ENCODE measurements around the gene PHACTR4.

- peak; percentile 37 to 55 (median 40) for TF ChIP-seq CTCF (IDR thresholded peaks at IDR 0.05)
- TF ChIP-seq POLR2A (IDR thresholded peaks at IDR 0.05) = no peak
- no peak for TF ChIP-seq EP300 (IDR thresholded peaks at IDR 0.05)
These were observed 9.8 kb upstream of the PHACTR4 start for GRCh38 chr1:28359592-28360239.

Measured in ovary (tissue), 3 donors.